Stimulated activated CD4-positive, alpha-beta T cell treated with anti-CD3 and anti-CD28 coated beads, Interleukin-1b, Interleukin-23, amount 100 ng/mL, for 4 hours (primary cell): ENCODE results near the gene LIN54.
"Not testable (repeated sequence)": the region's sequence is repeated elsewhere in the genome, so short reads cannot be mapped to it uniquely, and the experiment has no call there.

Experiments
- DNase-seq, 2 donors: peaks; one replicate each; pipeline ENCODE4 v3.0.0-alpha.2; 2020; ENCODE audit warnings: low read depth in 2 of 2

Gene LIN54

GRCh38 chr4:83010522-83011318 is at the start of gene LIN54:
TSS of gene LIN54 (minus strand) at chr4:83010823. CDS start at chr4:82984844, 25,979 bp downstream.
- DNase-seq, result peak; percentile 72 to 78

- DNase-seq, result no peak
These were observed 44.3 kb upstream of the LIN54 start for GRCh38 chr4:83054928-83055327.

- DNase-seq, result not testable (repeated sequence)
These were observed 38.2 kb upstream of the LIN54 start for GRCh38 chr4:83048781-83049180.

GRCh38 chr4:83046693-83047473 is 36.3 kb upstream of the LIN54 start:
- no peak for DNase-seq

- DNase-seq, result no peak
These were observed 33.3 kb upstream of the LIN54 start for GRCh38 chr4:83043801-83044407.

GRCh38 chr4:83043157-83043556 is 32.5 kb upstream of the LIN54 start:
- DNase-seq, result not testable (repeated sequence)

- DNase-seq, result no peak
These were observed 29.6 kb upstream of the LIN54 start for GRCh38 chr4:83040269-83040668.

GRCh38 chr4:83036991-83037665 is 26.5 kb upstream of the LIN54 start:
- no peak for DNase-seq

GRCh38 chr4:83034630-83035494 is 24.2 kb upstream of the LIN54 start, which contains the start of gene COPS4:
TSS of gene COPS4 (plus strand) at chr4:83035183. CDS start at chr4:83035225, 42 bp downstream.
- DNase-seq, result peak; percentile 85 to 88

- DNase-seq, result no peak
These were observed 19.1 kb upstream of the LIN54 start for GRCh38 chr4:83029688-83030087.

GRCh38 chr4:83028976-83029375 is 18.4 kb upstream of the LIN54 start:
- DNase-seq, result no peak

- DNase-seq, result no peak
These were observed 14.9 kb upstream of the LIN54 start for GRCh38 chr4:83025563-83025962.

- no peak for DNase-seq
These were observed 13.6 kb upstream of the LIN54 start for GRCh38 chr4:83024233-83024632.

GRCh38 chr4:83023599-83023998 is 13.0 kb upstream of the LIN54 start:
- not testable (repeated sequence) for DNase-seq

- DNase-seq, result no peak
These were observed 12.3 kb upstream of the LIN54 start for GRCh38 chr4:83022724-83023450.

GRCh38 chr4:83019794-83020494 is 9.3 kb upstream of the LIN54 start:
- no peak for DNase-seq

- DNase-seq, result no peak
These were observed 3.3 kb upstream of the LIN54 start for GRCh38 chr4:83013902-83014301.

GRCh38 chr4:83013420-83013867 is 2.8 kb upstream of the LIN54 start:
- no peak for DNase-seq

- DNase-seq, result peak; percentile 95 to 96
These were observed 2.2 kb upstream of the LIN54 start for GRCh38 chr4:83012687-83013419.
